ENCODE measurements around the gene NDRG2. TPM values are rescaled to one million over a fixed set of nuclear protein-coding genes. Genes with fewer than 3 reads are reported as not detected.
A peak's percentile ranks its signal among the peaks of the same experiment; 100 is the strongest.

Gene NDRG2
- total and polyA plus RNA-seq, 7 experiments from 2014 or later = 5.9 to 39.9 (median 35.1) TPM

- H3K36me3 ChIP-seq (ENCODE audit: control insufficient read depth in 2 of 3, insufficient read depth in 3 of 3, low read length in 3 of 3) = no peaks in the 10 kb centered on the region
- no peak for ATAC-seq
- no peak overlapping the region for H3K4me3 ChIP-seq (ENCODE audit: low read length)
- Mint-ChIP-seq H3K4me1 (peaks cover 0 to 7% (median 0%) of the 10 kb centered on the region in 7 donors), H3K36me3 (no peaks in the 10 kb centered on the region), H3K27ac (peak overlapping the region in 1 of 9 donors; percentile 7), H3K27me3 (no peaks in the 10 kb centered on the region), H3K4me3 (no peak overlapping the region), H3K9me3 (no peaks in the 10 kb centered on the region)
- ChIA-PET POLR2A (no interaction called here), CTCF (interaction anchor here (0.9 to 4.0 kb wide), 4 partner anchors 11 to 89 kb away, joined by 3 to 21 read pairs (median 4); no protein-coding TSS in a partner anchor)
- no peaks in the 10 kb centered on the region for H3K4me1 ChIP-seq (ENCODE audit: control insufficient read depth in 2 of 2, insufficient read depth in 2 of 2, low read length in 2 of 2)
- H3K9me3 ChIP-seq (ENCODE audit: control insufficient read depth in 2 of 3, low read length in 3 of 3) = no peaks in the 10 kb centered on the region
- DNase-seq = no peak
- intact Hi-C loops (cut with micrococcal nuclease) = no loop called here
- H3K27me3 ChIP-seq (ENCODE audit: control insufficient read depth in 2 of 2, insufficient read depth in 2 of 2, low read length in 2 of 2) = no peaks in the 10 kb centered on the region
- no peak overlapping the region for H3K27ac ChIP-seq (ENCODE audit: low read depth, low read length)
Observed at GRCh38 chr14:21003788-21004346, 21.0 kb downstream of the NDRG2 start.

GRCh38 chr14:21001218-21001617, 23.6 kb downstream of the NDRG2 start:
- Mint-ChIP-seq H3K9me3 (no peaks in the 10 kb centered on the region), H3K4me1 (peaks cover 0 to 31% (median 24%) of the 10 kb centered on the region in 7 donors), H3K4me3 (no peak overlapping the region), H3K36me3 (peaks cover 0 to 9% (median 5%) of the 10 kb centered on the region in 5 donors), H3K27me3 (no peaks in the 10 kb centered on the region), H3K27ac (no peak overlapping the region)
- CTCF ChIA-PET = interaction anchor here (1.0 kb wide), 1 partner anchor 39 kb away, joined by 3 read pairs; no protein-coding TSS in a partner anchor
- H3K27me3 ChIP-seq (ENCODE audit: control insufficient read depth in 2 of 2, insufficient read depth in 2 of 2, low read length in 2 of 2) = no peaks in the 10 kb centered on the region
- H3K4me3 ChIP-seq (ENCODE audit: low read length) = no peak overlapping the region
- DNase-seq (no peak), ATAC-seq (no peak)
- POLR2A ChIA-PET = interaction anchor here (1.2 kb wide), 1 partner anchor 104 kb away, joined by 3 read pairs; no protein-coding TSS in a partner anchor
- no peak overlapping the region for H3K27ac ChIP-seq (ENCODE audit: low read depth, low read length)
- H3K9me3 ChIP-seq (ENCODE audit: control insufficient read depth in 2 of 3, low read length in 3 of 3) = no peaks in the 10 kb centered on the region
- intact Hi-C loops (cut with micrococcal nuclease) = no loop called here
- H3K36me3 ChIP-seq (ENCODE audit: control insufficient read depth in 2 of 3, insufficient read depth in 3 of 3, low read length in 3 of 3) = peaks cover 1 to 7% (median 3%) of the 10 kb centered on the region in 3 experiments
- H3K4me1 ChIP-seq (ENCODE audit: control insufficient read depth in 2 of 2, insufficient read depth in 2 of 2, low read length in 2 of 2) = peaks cover 0 to 4% of the 10 kb centered on the region in 2 donors

GRCh38 chr14:20999591-20999990, 25.3 kb downstream of the NDRG2 start:
- POLR2A ChIA-PET = no interaction called here
- Histone ChIP-seq H3K9me3 (ENCODE audit: control insufficient read depth in 2 of 3, low read length in 3 of 3) (no peaks in the 10 kb centered on the region), H3K36me3 (ENCODE audit: control insufficient read depth in 2 of 3, insufficient read depth in 3 of 3, low read length in 3 of 3) (peaks cover 11 to 23% (median 12%) of the 10 kb centered on the region in 3 experiments), H3K4me3 (ENCODE audit: low read length) (no peak overlapping the region), H3K27me3 (ENCODE audit: control insufficient read depth in 2 of 2, insufficient read depth in 2 of 2, low read length in 2 of 2) (no peaks in the 10 kb centered on the region), H3K27ac (ENCODE audit: low read depth, low read length) (no peak overlapping the region), H3K4me1 (ENCODE audit: control insufficient read depth in 2 of 2, insufficient read depth in 2 of 2, low read length in 2 of 2) (peaks cover 0 to 4% of the 10 kb centered on the region in 2 donors)
- H3K27ac Mint-ChIP-seq = peak overlapping the region in 4 of 9 donors; percentile 5 to 36 (median 19)
- intact Hi-C loops (cut with micrococcal nuclease) = no loop called here
- no peaks in the 10 kb centered on the region for H3K27me3 Mint-ChIP-seq
- CTCF ChIA-PET = interaction anchor here (1.3 to 1.8 kb wide), 3 partner anchors 13 to 32 kb away, joined by 3 to 8 read pairs (median 6); no protein-coding TSS in a partner anchor
- peaks cover 0 to 45% (median 31%) of the 10 kb centered on the region in 7 donors for H3K4me1 Mint-ChIP-seq
- H3K9me3 Mint-ChIP-seq = no peaks in the 10 kb centered on the region
- H3K36me3 Mint-ChIP-seq = peaks cover 6 to 23% (median 18%) of the 10 kb centered on the region in 5 donors
- H3K4me3 Mint-ChIP-seq = no peak overlapping the region
- ATAC-seq (no peak), DNase-seq (no peak)

GRCh38 chr14:20998674-20999366, 26.0 kb downstream of the NDRG2 start, which contains the start of gene SLC39A2:
SLC39A2 (plus strand) TSS chr14:20999293; CDS start chr14:20999447, 154 bp downstream.
- H3K27me3 Mint-ChIP-seq = no peaks in the 10 kb centered on the region

GRCh38 chr14:20998139-20998538, 26.7 kb downstream of the NDRG2 start:
- ChIA-PET CTCF (interaction anchor here (1.3 to 1.8 kb wide), 2 partner anchors 14 to 27 kb away, joined by 4 to 8 read pairs; no protein-coding TSS in a partner anchor), POLR2A (no interaction called here)
- Mint-ChIP-seq H3K27me3 (no peaks in the 10 kb centered on the region), H3K36me3 (peaks cover 6 to 34% (median 26%) of the 10 kb centered on the region in 5 donors), H3K27ac (peak overlapping the region in 8 of 9 donors; percentile 3 to 72 (median 46)), H3K9me3 (no peaks in the 10 kb centered on the region), H3K4me1 (peaks cover 2 to 50% (median 31%) of the 10 kb centered on the region in 7 donors), H3K4me3 (peak overlapping the region in 4 of 10 donors; percentile 0 to 69 (median 8))
- Histone ChIP-seq H3K36me3 (ENCODE audit: control insufficient read depth in 2 of 3, insufficient read depth in 3 of 3, low read length in 3 of 3) (peaks cover 15 to 37% (median 21%) of the 10 kb centered on the region in 3 experiments), H3K4me1 (ENCODE audit: control insufficient read depth in 2 of 2, insufficient read depth in 2 of 2, low read length in 2 of 2) (peaks cover 0 to 4% of the 10 kb centered on the region in 2 donors), H3K9me3 (ENCODE audit: control insufficient read depth in 2 of 3, low read length in 3 of 3) (no peaks in the 10 kb centered on the region), H3K27ac (ENCODE audit: low read depth, low read length) (no peak overlapping the region), H3K4me3 (ENCODE audit: low read length) (no peak overlapping the region), H3K27me3 (ENCODE audit: control insufficient read depth in 2 of 2, insufficient read depth in 2 of 2, low read length in 2 of 2) (no peaks in the 10 kb centered on the region)
- ATAC-seq (no peak), DNase-seq (no peak)
- intact Hi-C loops (cut with micrococcal nuclease) = no loop called here

More at GRCh38 chr14:20998674-20999366, 26.0 kb downstream of the NDRG2 start, which contains the start of gene SLC39A2:
- Mint-ChIP-seq H3K36me3 (peaks cover 6 to 30% (median 24%) of the 10 kb centered on the region in 5 donors), H3K27ac (peak within 1 kb of the TSS in 8 of 9 donors; percentile 20 to 72 (median 46)), H3K4me1 (peaks cover 1 to 47% (median 31%) of the 10 kb centered on the region in 7 donors), H3K9me3 (no peaks in the 10 kb centered on the region), H3K4me3 (peak within 1 kb of the TSS in 4 of 10 donors; percentile 0 to 69 (median 8))
- ChIA-PET POLR2A (no interaction called here), CTCF (interaction anchor here (0.7 to 1.8 kb wide), 5 partner anchors 13 to 106 kb away, joined by 4 to 8 read pairs (median 4); no protein-coding TSS in a partner anchor)
- DNase-seq (no peak), ATAC-seq (no peak)
- no peak within 1 kb of the TSS for H3K4me3 ChIP-seq (ENCODE audit: low read length)
- H3K27ac ChIP-seq (ENCODE audit: low read depth, low read length) = no peak within 1 kb of the TSS
- H3K36me3 ChIP-seq (ENCODE audit: control insufficient read depth in 2 of 3, insufficient read depth in 3 of 3, low read length in 3 of 3) = peaks cover 15 to 31% (median 20%) of the 10 kb centered on the region in 3 experiments
- H3K9me3 ChIP-seq (ENCODE audit: control insufficient read depth in 2 of 3, low read length in 3 of 3) = no peaks in the 10 kb centered on the region
- H3K27me3 ChIP-seq (ENCODE audit: control insufficient read depth in 2 of 2, insufficient read depth in 2 of 2, low read length in 2 of 2) = no peaks in the 10 kb centered on the region
- peaks cover 0 to 4% of the 10 kb centered on the region in 2 donors for H3K4me1 ChIP-seq (ENCODE audit: control insufficient read depth in 2 of 2, insufficient read depth in 2 of 2, low read length in 2 of 2)
- intact Hi-C loops (cut with micrococcal nuclease) = no loop called here

- Mint-ChIP-seq H3K27me3 (no peaks in the 10 kb centered on the region), H3K27ac (peak overlapping the region in 7 of 9 donors; percentile 8 to 80 (median 63)), H3K9me3 (no peaks in the 10 kb centered on the region), H3K36me3 (peaks cover 6 to 37% (median 28%) of the 10 kb centered on the region in 5 donors), H3K4me1 (peaks cover 4 to 53% (median 31%) of the 10 kb centered on the region in 7 donors), H3K4me3 (peak overlapping the region in 5 of 10 donors; percentile 3 to 69 (median 31))
- no peak for DNase-seq
- Histone ChIP-seq H3K9me3 (ENCODE audit: control insufficient read depth in 2 of 3, low read length in 3 of 3) (no peaks in the 10 kb centered on the region), H3K27me3 (ENCODE audit: control insufficient read depth in 2 of 2, insufficient read depth in 2 of 2, low read length in 2 of 2) (no peaks in the 10 kb centered on the region), H3K36me3 (ENCODE audit: control insufficient read depth in 2 of 3, insufficient read depth in 3 of 3, low read length in 3 of 3) (peaks cover 19 to 42% (median 27%) of the 10 kb centered on the region in 3 experiments), H3K4me3 (ENCODE audit: low read length) (no peak overlapping the region), H3K27ac (ENCODE audit: low read depth, low read length) (no peak overlapping the region), H3K4me1 (ENCODE audit: control insufficient read depth in 2 of 2, insufficient read depth in 2 of 2, low read length in 2 of 2) (peaks cover 0 to 4% of the 10 kb centered on the region in 2 donors)
- POLR2A ChIA-PET = no interaction called here
- no peak for ATAC-seq
- intact Hi-C loops (cut with micrococcal nuclease) = no loop called here
- CTCF ChIA-PET = interaction anchor here (1.0 to 1.3 kb wide), 2 partner anchors 18 to 24 kb away, joined by 4 to 6 read pairs; no protein-coding TSS in a partner anchor
Observed at GRCh38 chr14:20997564-20997963, 27.3 kb downstream of the NDRG2 start.
